Stomach (tissue), 4 donors: Measurements from ENCODE around the gene COQ4.

Experiments used
- EP300 ChIP-seq: sonication (generic); formaldehyde crosslinking; IDR thresholded peaks from one replicate; pipeline ENCODE4 v1.6.1; 2017; ENCODE audit warnings: antibody characterized with exemption
- POLR2AphosphoS5 ChIP-seq, 3 donors: sonication (generic); formaldehyde crosslinking; IDR thresholded peaks; one replicate each; pipeline ENCODE4 v1.6.1; 2016; ENCODE audit warnings: antibody characterized with exemption in 3 of 3
- TF ChIP-seq, protein P1 (sequence below), 7 experiments: fragments of 450-650 bp in 4 of 7; fragments of 200-600 bp in 3 of 7; sonication (generic) in 3 of 7; IDR thresholded peaks; one replicate each; pipeline ENCODE4 v1.5.1; 2016 to 2019; ENCODE audit warnings: antibody characterized with exemption in 7 of 7, control low read depth in 2 of 7, mild to moderate bottlenecking in 1 of 7

DNA sequence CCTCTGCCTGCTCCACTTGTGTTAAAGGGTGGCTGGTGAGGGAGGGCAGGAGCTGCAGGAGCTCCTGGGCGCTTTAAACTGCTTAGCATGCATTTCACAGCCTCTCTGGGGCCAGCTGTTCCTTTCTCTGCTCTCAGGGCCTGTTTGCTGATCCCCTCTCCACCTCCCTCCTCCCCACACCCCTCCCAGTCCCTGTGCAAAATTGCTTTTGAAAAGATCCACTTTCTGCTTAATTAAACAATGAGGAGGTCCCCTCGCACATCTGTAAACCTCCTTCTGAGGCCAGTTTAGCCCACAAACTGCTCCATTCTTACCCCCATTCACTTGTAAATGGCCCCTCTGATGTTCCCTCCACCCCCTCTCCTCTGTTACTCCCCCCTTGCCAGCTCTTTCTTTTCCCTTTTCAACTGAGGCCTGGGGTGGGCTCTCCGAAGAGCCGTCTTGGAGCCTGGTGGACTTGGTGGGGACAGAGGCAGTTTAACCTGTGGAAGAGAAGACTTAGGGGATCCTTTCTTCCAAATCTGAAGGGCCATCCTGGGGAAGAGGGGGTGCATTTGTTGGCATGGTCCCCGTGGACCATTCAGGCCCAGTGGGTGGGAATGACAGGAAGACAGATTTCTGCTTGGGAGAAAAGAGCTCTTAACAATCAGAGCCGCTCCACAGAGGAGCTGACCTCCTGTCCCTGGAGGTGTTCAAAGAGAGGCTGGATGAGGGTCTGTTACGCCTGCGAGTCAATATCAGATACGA, 60.5 kb downstream of the COQ4 start:
- TF ChIP-seq, protein P1, sequence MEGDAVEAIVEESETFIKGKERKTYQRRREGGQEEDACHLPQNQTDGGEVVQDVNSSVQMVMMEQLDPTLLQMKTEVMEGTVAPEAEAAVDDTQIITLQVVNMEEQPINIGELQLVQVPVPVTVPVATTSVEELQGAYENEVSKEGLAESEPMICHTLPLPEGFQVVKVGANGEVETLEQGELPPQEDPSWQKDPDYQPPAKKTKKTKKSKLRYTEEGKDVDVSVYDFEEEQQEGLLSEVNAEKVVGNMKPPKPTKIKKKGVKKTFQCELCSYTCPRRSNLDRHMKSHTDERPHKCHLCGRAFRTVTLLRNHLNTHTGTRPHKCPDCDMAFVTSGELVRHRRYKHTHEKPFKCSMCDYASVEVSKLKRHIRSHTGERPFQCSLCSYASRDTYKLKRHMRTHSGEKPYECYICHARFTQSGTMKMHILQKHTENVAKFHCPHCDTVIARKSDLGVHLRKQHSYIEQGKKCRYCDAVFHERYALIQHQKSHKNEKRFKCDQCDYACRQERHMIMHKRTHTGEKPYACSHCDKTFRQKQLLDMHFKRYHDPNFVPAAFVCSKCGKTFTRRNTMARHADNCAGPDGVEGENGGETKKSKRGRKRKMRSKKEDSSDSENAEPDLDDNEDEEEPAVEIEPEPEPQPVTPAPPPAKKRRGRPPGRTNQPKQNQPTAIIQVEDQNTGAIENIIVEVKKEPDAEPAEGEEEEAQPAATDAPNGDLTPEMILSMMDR (IDR thresholded peaks at IDR 0.05), result no peak
- TF ChIP-seq POLR2AphosphoS5 (IDR thresholded peaks at IDR 0.05), result no peak
- TF ChIP-seq EP300, result no peak
